Fibroblast of the aortic adventitia (primary cell): ENCODE measurements around the gene ING4. TPM values are rescaled to one million over a fixed set of nuclear protein-coding genes. Genes with fewer than 3 reads are reported as not detected.

Experiments used
- DNase-seq: peaks from one replicate; pipeline ENCODE4 v3.0.0-alpha.2; 2010; ENCODE audit warnings: low read depth
- H3K4me3 ChIP-seq: 2 replicates; pipeline ENCODE4 v1.5.1; 2011; ENCODE audit warnings: low read depth, mild to moderate bottlenecking, control low read depth, low read length, moderate library complexity
- total RNA-seq: library from RNA; depleted of rRNA; stranded (reverse); fragments of >200 nt; gene quantifications from 2 replicates; pipeline ENCODE4 v1.2.3, GENCODE V29; 2012; ENCODE audit warnings: low replicate concordance
- TF ChIP-seq, protein P1 (sequence below): IDR thresholded peaks from 2 replicates; pipeline ENCODE4 v1.5.1; 2011; ENCODE audit warnings: mild to moderate bottlenecking, low read length, control low read depth, inconsistent platforms; ENCODE audit not compliant: insufficient read depth

ING4 gene
- total RNA-seq, 1 donor, result 34.1 TPM

GRCh38 chr12:6608592-6609281, 54.2 kb downstream of the ING4 start:
- peak; percentile 37 for DNase-seq
- TF ChIP-seq, protein P1, sequence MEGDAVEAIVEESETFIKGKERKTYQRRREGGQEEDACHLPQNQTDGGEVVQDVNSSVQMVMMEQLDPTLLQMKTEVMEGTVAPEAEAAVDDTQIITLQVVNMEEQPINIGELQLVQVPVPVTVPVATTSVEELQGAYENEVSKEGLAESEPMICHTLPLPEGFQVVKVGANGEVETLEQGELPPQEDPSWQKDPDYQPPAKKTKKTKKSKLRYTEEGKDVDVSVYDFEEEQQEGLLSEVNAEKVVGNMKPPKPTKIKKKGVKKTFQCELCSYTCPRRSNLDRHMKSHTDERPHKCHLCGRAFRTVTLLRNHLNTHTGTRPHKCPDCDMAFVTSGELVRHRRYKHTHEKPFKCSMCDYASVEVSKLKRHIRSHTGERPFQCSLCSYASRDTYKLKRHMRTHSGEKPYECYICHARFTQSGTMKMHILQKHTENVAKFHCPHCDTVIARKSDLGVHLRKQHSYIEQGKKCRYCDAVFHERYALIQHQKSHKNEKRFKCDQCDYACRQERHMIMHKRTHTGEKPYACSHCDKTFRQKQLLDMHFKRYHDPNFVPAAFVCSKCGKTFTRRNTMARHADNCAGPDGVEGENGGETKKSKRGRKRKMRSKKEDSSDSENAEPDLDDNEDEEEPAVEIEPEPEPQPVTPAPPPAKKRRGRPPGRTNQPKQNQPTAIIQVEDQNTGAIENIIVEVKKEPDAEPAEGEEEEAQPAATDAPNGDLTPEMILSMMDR, result no peak
- no peak overlapping the region for H3K4me3 ChIP-seq

GRCh38 chr12:6607751-6608591, 54.9 kb downstream of the ING4 start:
- TF ChIP-seq, protein P1, result no peak
- DNase-seq, result peak; percentile 46
- no peak overlapping the region for H3K4me3 ChIP-seq

- TF ChIP-seq, protein P1, result no peak
- DNase-seq, result no peak
- H3K4me3 ChIP-seq, result peak overlapping the region; percentile 74
These were observed 56.4 kb downstream of the ING4 start for GRCh38 chr12:6606331-6607131.

- DNase-seq, result peak; percentile 28
- peak overlapping the region; percentile 74 for H3K4me3 ChIP-seq
- TF ChIP-seq, protein P1, result no peak
These were observed 57.2 kb downstream of the ING4 start for GRCh38 chr12:6605421-6606330.

DNA sequence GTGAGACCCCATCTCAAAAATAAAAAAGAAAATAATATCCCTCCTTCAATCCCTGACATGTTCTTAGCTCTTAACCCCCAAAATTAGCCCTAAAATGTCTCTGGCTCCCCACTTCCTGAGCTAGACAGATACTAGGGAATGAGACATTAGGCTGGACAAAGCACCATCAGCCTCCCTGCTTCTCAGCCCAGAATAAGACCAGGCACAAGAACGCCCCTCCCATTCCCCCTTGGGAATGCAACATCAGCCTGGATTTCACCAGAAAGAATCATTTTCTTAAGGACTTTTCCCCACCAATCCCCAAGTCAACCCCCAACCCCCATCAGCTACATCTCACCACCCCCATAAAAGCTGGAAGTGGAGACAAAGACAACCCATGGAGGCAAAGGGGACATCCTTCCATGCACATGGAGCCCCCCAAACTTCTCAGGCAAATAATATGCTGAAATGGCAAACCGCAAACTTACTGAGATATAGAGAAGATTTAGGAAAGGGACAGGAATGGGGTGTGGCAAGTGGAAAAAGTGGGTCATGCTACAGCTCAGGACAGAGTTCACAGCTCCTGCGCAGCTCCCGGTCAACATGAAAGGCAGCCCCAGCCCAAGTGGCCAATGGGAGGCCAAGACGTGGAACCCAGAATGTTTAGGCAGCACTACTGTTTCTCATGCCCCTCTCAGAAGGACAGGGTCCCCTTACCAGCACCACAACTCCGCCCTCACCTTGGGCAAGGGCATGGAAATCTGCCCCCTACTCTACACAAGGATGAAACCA, 58.5 kb downstream of the ING4 start:
- DNase-seq, result peak; percentile 59
- TF ChIP-seq, protein P1, result no peak
- peak overlapping the region; percentile 74 for H3K4me3 ChIP-seq
